Uterus (tissue), 2 donors: ENCODE results near the gene HOXD1.

Source experiments
- POLR2A ChIP-seq, 2 donors: fragments of 450-650 bp; IDR thresholded peaks; one replicate each; pipeline ENCODE4 v1.6.1; 2016; ENCODE audit warnings: antibody characterized with exemption in 2 of 2, mild to moderate bottlenecking in 1 of 2, moderate library complexity in 1 of 2
- TF ChIP-seq, protein P1 (sequence below), 4 experiments: fragments of 200-600 bp in 2 of 4; fragments of 450-650 bp in 2 of 4; sonication (generic) in 2 of 4; IDR thresholded peaks; one replicate each; pipeline ENCODE4 v1.5.1; 2016 to 2019; ENCODE audit warnings: antibody characterized with exemption in 4 of 4, mild to moderate bottlenecking in 2 of 4, moderate library complexity in 1 of 4

DNA sequence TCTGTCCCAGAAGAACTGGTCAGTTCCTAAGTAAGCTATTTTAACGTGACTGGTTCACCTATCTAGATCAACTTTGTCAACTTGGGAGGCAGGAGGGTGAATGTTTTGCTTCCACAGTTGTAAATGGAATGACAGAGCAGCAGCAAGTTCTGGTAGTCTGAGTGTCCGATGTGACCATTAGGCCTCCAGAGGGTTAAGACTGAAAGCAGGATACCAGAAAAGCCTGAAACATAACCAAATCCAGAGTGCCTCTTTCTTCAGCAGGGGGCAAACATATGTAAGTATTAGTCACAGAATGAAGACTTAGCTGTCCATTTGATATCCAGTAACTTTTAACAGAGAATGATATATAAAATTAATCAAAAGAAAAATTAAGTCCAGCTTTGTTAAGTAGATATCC lies 22.2 kb upstream of the HOXD1 start:
- TF ChIP-seq, protein P1, sequence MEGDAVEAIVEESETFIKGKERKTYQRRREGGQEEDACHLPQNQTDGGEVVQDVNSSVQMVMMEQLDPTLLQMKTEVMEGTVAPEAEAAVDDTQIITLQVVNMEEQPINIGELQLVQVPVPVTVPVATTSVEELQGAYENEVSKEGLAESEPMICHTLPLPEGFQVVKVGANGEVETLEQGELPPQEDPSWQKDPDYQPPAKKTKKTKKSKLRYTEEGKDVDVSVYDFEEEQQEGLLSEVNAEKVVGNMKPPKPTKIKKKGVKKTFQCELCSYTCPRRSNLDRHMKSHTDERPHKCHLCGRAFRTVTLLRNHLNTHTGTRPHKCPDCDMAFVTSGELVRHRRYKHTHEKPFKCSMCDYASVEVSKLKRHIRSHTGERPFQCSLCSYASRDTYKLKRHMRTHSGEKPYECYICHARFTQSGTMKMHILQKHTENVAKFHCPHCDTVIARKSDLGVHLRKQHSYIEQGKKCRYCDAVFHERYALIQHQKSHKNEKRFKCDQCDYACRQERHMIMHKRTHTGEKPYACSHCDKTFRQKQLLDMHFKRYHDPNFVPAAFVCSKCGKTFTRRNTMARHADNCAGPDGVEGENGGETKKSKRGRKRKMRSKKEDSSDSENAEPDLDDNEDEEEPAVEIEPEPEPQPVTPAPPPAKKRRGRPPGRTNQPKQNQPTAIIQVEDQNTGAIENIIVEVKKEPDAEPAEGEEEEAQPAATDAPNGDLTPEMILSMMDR (IDR thresholded peaks at IDR 0.05), result no peak
- TF ChIP-seq POLR2A (IDR thresholded peaks at IDR 0.05), result no peak
